Measurements from ENCODE around the gene NCKAP5. TPM values are rescaled to one million over a fixed set of nuclear protein-coding genes. Genes with fewer than 3 reads are reported as not detected.

Gene NCKAP5
- total RNA-seq, 1 experiment from 2014 or later: not detected

GRCh38 chr2:133497951-133498565 is 70.2 kb downstream of the NCKAP5 start:
- no peak overlapping the region for H3K4me3 ChIP-seq
- intact Hi-C loops (cut with micrococcal nuclease; ENCODE audit: unreplicated experiment): no loop called here
- peaks cover 57% of the 10 kb centered on the region for H3K27me3 ChIP-seq (ENCODE audit: insufficient read depth, low read depth)
- H3K9me3 ChIP-seq (ENCODE audit: insufficient read depth, low read depth): no peaks in the 10 kb centered on the region
- POLR2A ChIA-PET (ENCODE audit: unreplicated experiment): no interaction called here
- H3K79me2 ChIP-seq (ENCODE audit: low read depth): no peaks in the 10 kb centered on the region
- CTCF ChIA-PET: no interaction called here
- H3K36me3 ChIP-seq (ENCODE audit: low read depth): no peaks in the 10 kb centered on the region
- H2AFZ ChIP-seq: no peak overlapping the region
- no TSS peak for BruUV-seq (replicated peaks)
- no peak overlapping the region for H3K27ac ChIP-seq
- TF ChIP-seq EZH2 (IDR thresholded peaks at IDR 0.05; ENCODE audit: low read depth) (no peak), CTCF (conservative IDR thresholded peaks at IDR 0.05) (no peak)
- no peak overlapping the region for H3K4me2 ChIP-seq
- H3K9me2 ChIP-seq (ENCODE audit: insufficient read depth): no peaks in the 10 kb centered on the region
- H3K4me1 ChIP-seq (replicated peaks; ENCODE audit: insufficient read depth): no peaks in the 10 kb centered on the region
- no peaks in the 10 kb centered on the region for H3F3A ChIP-seq (ENCODE audit: insufficient read depth, low read depth)
- no peaks in the 10 kb centered on the region for H4K20me1 ChIP-seq (ENCODE audit: insufficient read depth)
- no peak for DNase-seq

DNA sequence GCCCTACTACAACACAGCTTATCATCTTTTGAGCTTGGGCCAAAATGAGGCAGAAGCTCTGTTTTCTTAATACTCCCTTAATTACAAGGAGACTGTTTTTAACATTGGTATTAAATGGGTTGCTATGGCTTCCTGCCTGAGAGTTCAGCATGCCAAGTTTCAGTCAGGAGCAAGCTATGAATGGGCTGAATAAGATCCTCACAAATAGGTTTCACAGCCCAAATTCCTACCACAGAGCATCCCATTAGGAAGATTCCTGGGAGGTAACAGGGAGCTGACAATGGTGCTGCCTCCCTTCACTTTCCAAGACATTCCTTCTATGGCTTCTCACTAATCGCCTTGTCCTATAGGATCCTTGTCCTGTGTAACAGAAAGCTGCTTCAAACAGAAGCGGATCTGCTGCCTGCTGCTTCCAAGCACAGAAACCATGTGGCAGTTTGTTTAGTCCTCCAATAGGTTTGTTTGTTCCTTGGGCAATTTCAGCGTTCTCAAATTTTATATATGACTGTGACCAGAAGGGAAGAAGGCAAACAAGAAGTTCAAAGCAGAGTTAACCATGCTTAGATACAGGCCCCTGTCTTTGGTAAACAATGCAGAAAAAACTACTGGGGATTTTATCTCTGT is 70.9 kb downstream of the NCKAP5 start:
- no TSS peak for BruUV-seq (replicated peaks)
- no peaks in the 10 kb centered on the region for H3K9me3 ChIP-seq (ENCODE audit: insufficient read depth, low read depth)

DNA sequence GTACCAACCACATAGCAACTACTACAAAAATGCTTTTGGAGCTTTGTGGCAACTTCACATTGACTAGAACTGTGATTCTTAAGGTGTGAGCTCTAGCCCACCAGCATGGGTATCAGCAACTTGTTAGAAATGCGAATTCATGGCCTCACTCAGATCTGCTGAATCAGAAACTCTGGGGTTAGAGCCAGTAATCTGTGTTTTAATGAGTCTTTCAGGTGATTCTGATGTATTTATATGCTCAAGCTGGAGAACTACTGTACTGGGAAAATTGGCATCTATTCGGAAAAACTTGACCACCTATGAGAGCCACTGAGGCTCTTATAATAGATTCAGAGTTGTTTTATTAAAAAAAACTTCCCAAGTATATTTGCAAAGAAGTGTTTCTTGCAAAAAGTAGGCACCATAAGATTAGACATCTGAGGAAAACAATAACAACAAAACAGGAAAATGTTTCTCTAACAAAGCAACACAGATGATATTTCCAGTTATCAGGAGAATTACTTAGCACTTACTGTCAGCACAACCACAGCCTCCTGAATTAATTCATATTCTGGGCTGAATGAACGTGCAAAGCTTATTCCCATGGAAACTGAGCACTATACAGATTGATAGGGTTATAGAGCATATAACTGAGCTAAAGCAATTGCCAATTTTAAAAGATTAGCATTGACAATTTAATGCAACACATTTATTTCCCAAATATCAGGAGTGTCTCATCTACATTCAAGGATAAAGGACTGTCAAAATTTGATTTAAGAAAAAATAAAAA is 71.6 kb downstream of the NCKAP5 start:
- H3K27ac ChIP-seq: no peak overlapping the region
- no peaks in the 10 kb centered on the region for H3K36me3 ChIP-seq (ENCODE audit: low read depth)

More for the DNA sequence above, 70.9 kb downstream of the NCKAP5 start:
- H4K20me1 ChIP-seq (ENCODE audit: insufficient read depth): no peaks in the 10 kb centered on the region
- ChIA-PET POLR2A (ENCODE audit: unreplicated experiment) (no interaction called here), CTCF (no interaction called here)
- no peaks in the 10 kb centered on the region for H3K9me2 ChIP-seq (ENCODE audit: insufficient read depth)
- intact Hi-C loops (cut with micrococcal nuclease; ENCODE audit: unreplicated experiment): no loop called here
- H3K4me3 ChIP-seq: no peak overlapping the region
- H2AFZ ChIP-seq: no peak overlapping the region
- peaks cover 57% of the 10 kb centered on the region for H3K27me3 ChIP-seq (ENCODE audit: insufficient read depth, low read depth)
- no peaks in the 10 kb centered on the region for H3K79me2 ChIP-seq (ENCODE audit: low read depth)
- H3K27ac ChIP-seq: no peak overlapping the region
- H3K36me3 ChIP-seq (ENCODE audit: low read depth): no peaks in the 10 kb centered on the region
- no peaks in the 10 kb centered on the region for H3F3A ChIP-seq (ENCODE audit: insufficient read depth, low read depth)
- no peaks in the 10 kb centered on the region for H3K4me1 ChIP-seq (replicated peaks; ENCODE audit: insufficient read depth)
- DNase-seq: no peak
- no peak overlapping the region for H3K4me2 ChIP-seq
- TF ChIP-seq EZH2 (IDR thresholded peaks at IDR 0.05; ENCODE audit: low read depth) (no peak), CTCF (conservative IDR thresholded peaks at IDR 0.05) (no peak)

More for the DNA sequence above, 71.6 kb downstream of the NCKAP5 start:
- DNase-seq: no peak
- BruUV-seq (replicated peaks): no TSS peak
- Histone ChIP-seq H3K79me2 (ENCODE audit: low read depth) (no peaks in the 10 kb centered on the region), H2AFZ (no peak overlapping the region), H3K9me3 (ENCODE audit: insufficient read depth, low read depth) (no peaks in the 10 kb centered on the region), H3K4me3 (no peak overlapping the region), H3K27me3 (ENCODE audit: insufficient read depth, low read depth) (peaks cover 52% of the 10 kb centered on the region), H3K4me2 (no peak overlapping the region), H3K4me1 (replicated peaks; ENCODE audit: insufficient read depth) (no peaks in the 10 kb centered on the region), H4K20me1 (ENCODE audit: insufficient read depth) (no peaks in the 10 kb centered on the region), H3F3A (ENCODE audit: insufficient read depth, low read depth) (no peaks in the 10 kb centered on the region), H3K9me2 (ENCODE audit: insufficient read depth) (no peaks in the 10 kb centered on the region)
- intact Hi-C loops (cut with micrococcal nuclease; ENCODE audit: unreplicated experiment): no loop called here
- TF ChIP-seq EZH2 (IDR thresholded peaks at IDR 0.05; ENCODE audit: low read depth) (no peak), CTCF (conservative IDR thresholded peaks at IDR 0.05) (no peak)
- ChIA-PET CTCF (no interaction called here), POLR2A (ENCODE audit: unreplicated experiment) (no interaction called here)
